ENCODE data around the gene D2HGDH. TPM values are rescaled to one million over a fixed set of nuclear protein-coding genes. Genes with fewer than 3 reads are reported as not detected.
A peak's percentile ranks its signal among the peaks of the same experiment; 100 is the strongest.

Gene D2HGDH
- total and polyA plus RNA-seq, 2 of the 13 experiments (the other 11 are each of a cell fraction or from before 2014, with no cell fraction given), result 19.2 to 20.3 TPM

DNA sequence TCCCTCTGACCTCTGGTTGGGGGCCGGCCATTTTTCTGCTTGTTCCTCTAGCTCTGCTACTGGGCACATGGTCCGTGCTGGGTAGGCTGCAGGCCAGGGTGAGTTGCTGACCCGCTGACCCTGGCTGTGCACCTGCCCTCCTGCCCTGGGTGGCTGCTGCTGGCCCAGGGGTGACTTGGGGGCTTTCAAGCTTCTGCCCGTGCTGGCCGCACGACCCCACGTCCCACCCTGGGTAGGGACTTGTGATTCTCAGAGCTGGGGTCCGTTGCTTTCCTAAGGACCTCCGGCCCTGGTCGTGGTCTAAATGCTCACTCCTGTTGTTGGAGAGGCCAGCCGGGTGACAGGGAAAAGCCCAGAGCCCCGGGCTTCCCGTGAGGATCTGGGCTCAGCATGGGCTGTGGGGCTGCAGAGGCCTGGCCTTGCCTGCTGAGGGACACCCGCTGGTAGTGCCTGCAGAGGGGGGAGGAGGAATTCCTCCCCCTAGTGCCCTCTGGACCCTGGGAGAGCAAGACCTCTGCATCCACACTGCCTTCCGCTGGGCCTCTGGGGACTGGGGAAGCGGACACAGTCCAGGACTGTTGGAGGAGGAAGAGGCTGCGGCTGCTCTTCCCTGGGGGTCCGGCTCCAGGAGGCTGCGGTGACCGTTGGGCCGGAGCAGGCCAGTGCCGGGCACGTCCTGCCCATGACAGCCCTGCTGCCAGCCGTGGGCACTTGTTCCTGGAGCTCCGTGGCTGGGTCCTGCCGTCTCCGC lies 35.9 kb downstream of the D2HGDH start (continued):
- TF ChIP-seq, protein P1, sequence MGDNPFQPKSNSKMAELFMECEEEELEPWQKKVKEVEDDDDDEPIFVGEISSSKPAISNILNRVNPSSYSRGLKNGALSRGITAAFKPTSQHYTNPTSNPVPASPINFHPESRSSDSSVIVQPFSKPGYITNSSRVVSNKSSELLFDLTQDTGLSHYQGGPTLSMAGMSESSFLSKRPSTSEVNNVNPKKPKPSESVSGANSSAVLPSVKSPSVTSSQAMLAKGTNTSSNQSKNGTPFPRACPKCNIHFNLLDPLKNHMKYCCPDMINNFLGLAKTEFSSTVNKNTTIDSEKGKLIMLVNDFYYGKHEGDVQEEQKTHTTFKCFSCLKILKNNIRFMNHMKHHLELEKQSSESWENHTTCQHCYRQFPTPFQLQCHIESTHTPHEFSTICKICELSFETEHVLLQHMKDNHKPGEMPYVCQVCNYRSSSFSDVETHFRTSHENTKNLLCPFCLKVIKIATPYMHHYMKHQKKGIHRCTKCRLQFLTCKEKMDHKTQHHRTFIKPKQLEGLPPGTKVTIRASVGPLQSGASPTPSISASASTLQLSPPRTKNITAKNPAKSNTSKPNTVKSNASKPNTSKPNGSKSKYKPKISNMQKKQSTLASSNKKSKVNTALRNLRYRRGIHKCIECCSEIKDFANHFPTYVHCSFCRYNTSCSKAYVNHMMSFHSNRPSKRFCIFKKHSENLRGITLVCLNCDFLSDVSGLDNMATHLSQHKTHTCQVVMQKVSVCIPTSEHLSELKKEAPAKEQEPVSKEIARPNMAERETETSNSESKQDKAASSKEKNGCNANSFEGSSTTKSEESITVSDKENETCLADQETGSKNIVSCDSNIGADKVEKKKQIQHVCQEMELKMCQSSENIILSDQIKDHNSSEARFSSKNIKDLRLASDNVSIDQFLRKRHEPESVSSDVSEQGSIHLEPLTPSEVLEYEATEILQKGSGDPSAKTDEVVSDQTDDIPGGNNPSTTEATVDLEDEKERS (CRISPR knock-in tag; IDR thresholded peaks at IDR 0.05), result peak; percentile 71
- TF ChIP-seq, protein P2, sequence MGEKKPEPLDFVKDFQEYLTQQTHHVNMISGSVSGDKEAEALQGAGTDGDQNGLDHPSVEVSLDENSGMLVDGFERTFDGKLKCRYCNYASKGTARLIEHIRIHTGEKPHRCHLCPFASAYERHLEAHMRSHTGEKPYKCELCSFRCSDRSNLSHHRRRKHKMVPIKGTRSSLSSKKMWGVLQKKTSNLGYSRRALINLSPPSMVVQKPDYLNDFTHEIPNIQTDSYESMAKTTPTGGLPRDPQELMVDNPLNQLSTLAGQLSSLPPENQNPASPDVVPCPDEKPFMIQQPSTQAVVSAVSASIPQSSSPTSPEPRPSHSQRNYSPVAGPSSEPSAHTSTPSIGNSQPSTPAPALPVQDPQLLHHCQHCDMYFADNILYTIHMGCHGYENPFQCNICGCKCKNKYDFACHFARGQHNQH (CRISPR knock-in tag; IDR thresholded peaks at IDR 0.05), result peak; percentile 95
- TF ChIP-seq ZNF138 (CRISPR knock-in tag; IDR thresholded peaks at IDR 0.05; ENCODE audit: low read depth) (no peak), ZNF839 (CRISPR knock-in tag; IDR thresholded peaks at IDR 0.05; ENCODE audit: borderline replicate concordance) (peak; percentile 69; the same call in 1 of the 2 replicates), HNRNPK (IDR thresholded peaks at IDR 0.05; ENCODE audit: low read depth, low read length, poor library complexity, severe bottlenecking) (peak; percentile 48), NR3C1 (CRISPR knock-in tag; IDR thresholded peaks at IDR 0.05) (no peak)

DNA sequence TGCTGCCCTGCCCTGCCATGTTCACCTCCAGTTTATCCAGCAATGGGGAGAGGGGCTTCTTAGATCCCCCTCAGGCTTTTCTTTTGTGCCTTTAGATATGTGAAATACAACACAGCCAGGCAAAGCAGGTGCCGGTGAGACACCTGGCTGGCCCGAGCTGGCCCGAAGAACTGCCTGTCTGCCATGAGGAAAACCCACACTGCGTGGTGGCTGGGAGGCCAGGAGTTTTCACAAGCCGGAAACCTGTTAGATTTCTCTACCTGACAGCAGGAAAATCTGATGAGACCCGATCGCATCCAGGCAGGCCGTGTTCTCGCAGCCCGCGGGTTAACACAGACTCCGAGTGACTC lies 36.5 kb downstream of the D2HGDH start:
- in situ Hi-C loops (cut with HindIII; ENCODE audit: extremely low pct_ligation_motif_present, low pct_unique_long_range_greater_than_20kb), result loop anchor here (5.0 kb wide), 1 partner anchor 36 kb away; the partner anchor contains the start of gene NEU4
- H3K4me2 ChIP-seq (ENCODE audit: low read depth, low read length), result peak overlapping the region; percentile 85
- BruUV-seq (replicated peaks), result TSS peak; percentile 87
- no peak for TF ChIP-seq SRSF9 (IDR thresholded peaks at IDR 0.05; ENCODE audit: borderline replicate concordance, insufficient read depth, low read depth, low read length, poor library complexity, severe bottlenecking)
- no peak for TF ChIP-seq RARA (CRISPR knock-in tag; IDR thresholded peaks at IDR 0.05)
- TF ChIP-seq, protein P3, sequence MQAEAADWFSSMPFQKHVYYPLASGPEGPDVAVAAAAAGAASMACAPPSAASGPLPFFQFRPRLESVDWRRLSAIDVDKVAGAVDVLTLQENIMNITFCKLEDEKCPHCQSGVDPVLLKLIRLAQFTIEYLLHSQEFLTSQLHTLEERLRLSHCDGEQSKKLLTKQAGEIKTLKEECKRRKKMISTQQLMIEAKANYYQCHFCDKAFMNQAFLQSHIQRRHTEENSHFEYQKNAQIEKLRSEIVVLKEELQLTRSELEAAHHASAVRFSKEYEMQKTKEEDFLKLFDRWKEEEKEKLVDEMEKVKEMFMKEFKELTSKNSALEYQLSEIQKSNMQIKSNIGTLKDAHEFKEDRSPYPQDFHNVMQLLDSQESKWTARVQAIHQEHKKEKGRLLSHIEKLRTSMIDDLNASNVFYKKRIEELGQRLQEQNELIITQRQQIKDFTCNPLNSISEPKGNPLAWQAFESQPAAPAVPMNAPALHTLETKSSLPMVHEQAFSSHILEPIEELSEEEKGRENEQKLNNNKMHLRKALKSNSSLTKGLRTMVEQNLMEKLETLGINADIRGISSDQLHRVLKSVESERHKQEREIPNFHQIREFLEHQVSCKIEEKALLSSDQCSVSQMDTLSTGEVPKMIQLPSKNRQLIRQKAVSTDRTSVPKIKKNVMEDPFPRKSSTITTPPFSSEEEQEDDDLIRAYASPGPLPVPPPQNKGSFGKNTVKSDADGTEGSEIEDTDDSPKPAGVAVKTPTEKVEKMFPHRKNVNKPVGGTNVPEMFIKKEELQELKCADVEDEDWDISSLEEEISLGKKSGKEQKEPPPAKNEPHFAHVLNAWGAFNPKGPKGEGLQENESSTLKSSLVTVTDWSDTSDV (CRISPR knock-in tag; IDR thresholded peaks at IDR 0.05), result 0 out of 2 replicates have a peak, but pooled peaks have one; percentile 40
- TF ChIP-seq, protein P4, sequence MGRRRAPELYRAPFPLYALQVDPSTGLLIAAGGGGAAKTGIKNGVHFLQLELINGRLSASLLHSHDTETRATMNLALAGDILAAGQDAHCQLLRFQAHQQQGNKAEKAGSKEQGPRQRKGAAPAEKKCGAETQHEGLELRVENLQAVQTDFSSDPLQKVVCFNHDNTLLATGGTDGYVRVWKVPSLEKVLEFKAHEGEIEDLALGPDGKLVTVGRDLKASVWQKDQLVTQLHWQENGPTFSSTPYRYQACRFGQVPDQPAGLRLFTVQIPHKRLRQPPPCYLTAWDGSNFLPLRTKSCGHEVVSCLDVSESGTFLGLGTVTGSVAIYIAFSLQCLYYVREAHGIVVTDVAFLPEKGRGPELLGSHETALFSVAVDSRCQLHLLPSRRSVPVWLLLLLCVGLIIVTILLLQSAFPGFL (CRISPR knock-in tag; IDR thresholded peaks at IDR 0.05), result no peak
- TF ChIP-seq, protein P5, sequence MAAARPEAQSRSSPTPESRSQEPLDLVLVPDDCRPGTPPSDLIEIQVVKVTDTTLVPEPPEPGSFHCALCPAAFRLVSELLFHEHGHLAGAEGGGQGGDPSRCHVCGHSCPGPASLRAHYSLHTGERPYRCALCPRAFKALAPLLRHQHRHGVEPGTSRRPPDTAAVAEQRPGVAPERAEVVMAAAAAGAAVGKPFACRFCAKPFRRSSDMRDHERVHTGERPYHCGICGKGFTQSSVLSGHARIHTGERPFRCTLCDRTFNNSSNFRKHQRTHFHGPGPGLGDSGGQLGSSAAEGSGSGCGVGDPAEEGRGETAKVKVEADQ (CRISPR knock-in tag; IDR thresholded peaks at IDR 0.05; ENCODE audit: borderline replicate concordance), result 0 out of 2 replicates have a peak, but pooled peaks have one; percentile 13

More for the DNA sequence above, 36.5 kb downstream of the D2HGDH start:
- Histone ChIP-seq H3K9ac (ENCODE audit: insufficient read depth, low read depth, low read length) (peak overlapping the region; percentile 92), H3K27me3 (ENCODE audit: control insufficient read depth in 1 of 2, insufficient read depth in 2 of 2, low read length in 2 of 2) (no peaks in the 10 kb centered on the region; a peak in 1 of 5 replicates), H3K79me2 (ENCODE audit: insufficient read depth, low read length) (peaks cover 24% of the 10 kb centered on the region), H3K4me1 (ENCODE audit: insufficient read depth, low read length) (peaks cover 60% of the 10 kb centered on the region), H3K27ac (ENCODE audit: extremely low read length, insufficient read depth, low read length) (peak overlapping the region; percentile 92), H3K4me3 (replicated peaks in 1 of 3; ENCODE audit: insufficient read depth in 1 of 3, low read depth in 2 of 3, low read length in 3 of 3) (peak overlapping the region; percentile 67 to 82 (median 76)), H3K9me3 (ENCODE audit: low read length) (no peaks in the 10 kb centered on the region), H3K36me3 (replicated peaks in 1 of 2; ENCODE audit: control insufficient read depth in 1 of 2, insufficient read depth in 2 of 2, low read length in 2 of 2) (no peaks in the 10 kb centered on the region; a peak in 1 of 5 replicates), H4K20me1 (ENCODE audit: insufficient read depth, low read length) (no peaks in the 10 kb centered on the region), H2AFZ (ENCODE audit: low read length) (no peak overlapping the region)
- ATAC-seq (no peak), DNase-seq (ENCODE audit: low spot score) (no peak), FAIRE-seq (no peak)
- WGBS (ENCODE audit: low lambda C conversion rate), result 0% methylated on average over 5 of the region's 12 CpGs
- CTCF ChIA-PET (ENCODE audit: low intra/inter-chr PET ratio, low total read pairs), result no interaction called here
- intact Hi-C loops (cut with micrococcal nuclease; ENCODE audit: unreplicated experiment), result loop anchor here (2.0 kb wide), 2 partner anchors 38 to 48 kb away; partner anchors contain the start of gene NEU4
- POLR2A ChIA-PET, result interaction anchor here (0.9 to 8.9 kb wide), 23 partner anchors 8 to 162 kb away, joined by 3 to 218 read pairs (median 5); partner anchors contain the start of genes D2HGDH, DTYMK, ING5 and NEU4

Data from HepG2 (cell line).